Upper lobe of left lung (tissue), 6 donors: ENCODE data around the gene RRP36. TPM values are rescaled to one million over a fixed set of nuclear protein-coding genes. Genes with fewer than 3 reads are reported as not detected.
A peak's percentile ranks its signal among the peaks of the same experiment; 100 is the strongest.

Experiments used
- ATAC-seq, 2 donors: fragments of 200-7000 bp; cut with Tn5 transposase; one replicate each; pipeline ENCODE4 v1.9.1; 2022; ENCODE audit warnings: mild to moderate bottlenecking in 2 of 2, moderate library complexity in 2 of 2; ENCODE audit not compliant: low FRiP score in 2 of 2
- DNase-seq, 2 donors: peaks; one replicate each; pipeline ENCODE4 v3.0.0-alpha.2; 2019 to 2020
- H3K27ac ChIP-seq, 4 donors: fragments of 200-600 bp; sonication (generic); one replicate each; pipeline ENCODE4 v1.5.1; 2016 to 2019
- H3K27me3 ChIP-seq, 4 donors: fragments of 200-600 bp; sonication (generic); one replicate each; pipeline ENCODE4 v1.5.1; 2017 to 2019
- H3K36me3 ChIP-seq, 4 donors: fragments of 200-600 bp; sonication (generic); one replicate each; pipeline ENCODE4 v1.5.1; 2016 to 2019
- H3K4me1 ChIP-seq, 4 donors: fragments of 200-600 bp; sonication (generic); one replicate each; pipeline ENCODE4 v1.5.1; 2018 to 2019
- H3K4me3 ChIP-seq, 4 donors: fragments of 200-600 bp; sonication (generic); one replicate each; pipeline ENCODE4 v1.5.1; 2017 to 2019; ENCODE audit warnings: mild to moderate bottlenecking in 2 of 4, moderate library complexity in 1 of 4
- H3K9me3 ChIP-seq, 4 donors: fragments of 200-600 bp; sonication (generic); one replicate each; pipeline ENCODE4 v1.5.1; 2018 to 2019
- CTCF ChIP-seq, 6 experiments: fragments of 450-650 bp in 4 of 6; fragments of 200-600 bp in 2 of 6; sonication (generic) in 2 of 6; IDR thresholded peaks; one replicate each; pipeline ENCODE4 v1.5.1; 2016 to 2019; ENCODE audit warnings: antibody characterized with exemption in 6 of 6
- EP300 ChIP-seq, 4 donors: sonication (generic); formaldehyde crosslinking; IDR thresholded peaks; one replicate each; pipeline ENCODE4 v1.5.1; 2017; ENCODE audit warnings: antibody characterized with exemption in 4 of 4, control low read depth in 2 of 4
- POLR2A ChIP-seq, 4 donors: fragments of 450-650 bp; IDR thresholded peaks; one replicate each; pipeline ENCODE4 v1.5.1; 2016 to 2017; ENCODE audit warnings: antibody characterized with exemption in 4 of 4, mild to moderate bottlenecking in 2 of 4
- POLR2AphosphoS5 ChIP-seq, 2 donors: sonication (generic); formaldehyde crosslinking; IDR thresholded peaks; one replicate each; pipeline ENCODE4 v1.5.1; 2017; ENCODE audit warnings: antibody characterized with exemption in 2 of 2
- WGBS, 2 donors: methylation state at CpG; one replicate each; pipeline ENCODE4 v1.1.5; 2017 to 2018; 5-methylcytosine and 5-hydroxymethylcytosine counted together
- total RNA-seq, 6 donors: library from RNA; depleted of rRNA in 4 of 6; stranded (reverse); fragments of >200 nt in 4 of 6; gene quantifications; one replicate each; pipeline versions ENCODE4 v1.1.0 to v1.2.1, GENCODE V29; 2016 to 2021
- donor health status: DM: no; HTN: no; CAD: no; lungs with moderate emphysema.
- donor health status: DM: no; HTN: yes; CAD: no; lungs with severe emphysema.

RRP36 gene
- total RNA-seq, 6 donors from 2014 or later: 32.0 to 77.2 (median 45.9) TPM

- 80 to 93% methylated on average over 2 of the region's 2 CpGs for WGBS, 2 donors
- Histone ChIP-seq H3K4me3 (no peak overlapping the region), H3K36me3 (peaks cover 23 to 96% (median 58%) of the 10 kb centered on the region in 4 donors)
Observed at GRCh38 chr6:43034190-43034525, 12.7 kb downstream of the RRP36 start.

GRCh38 chr6:43035495-43036194 is 14.2 kb downstream of the RRP36 start:
- Histone ChIP-seq H3K36me3 (peaks cover 14 to 94% (median 51%) of the 10 kb centered on the region in 4 donors), H3K9me3 (no peaks in the 10 kb centered on the region), H3K4me3 (no peak overlapping the region), H3K4me1 (no peaks in the 10 kb centered on the region), H3K27me3 (no peaks in the 10 kb centered on the region), H3K27ac (no peak overlapping the region)
- DNase-seq (no peak), ATAC-seq (no peak)
- 80 to 91% methylated on average over 4 of the region's 4 CpGs for WGBS, 2 donors
- no peak for TF ChIP-seq POLR2A (IDR thresholded peaks at IDR 0.05)
- TF ChIP-seq POLR2AphosphoS5 (IDR thresholded peaks at IDR 0.05): no peak
- TF ChIP-seq EP300 (IDR thresholded peaks at IDR 0.05): no peak
- no peak for TF ChIP-seq CTCF (IDR thresholded peaks at IDR 0.05)

More at GRCh38 chr6:43034190-43034525, 12.7 kb downstream of the RRP36 start:
- Histone ChIP-seq H3K27me3 (no peaks in the 10 kb centered on the region), H3K27ac (no peak overlapping the region), H3K4me1 (no peaks in the 10 kb centered on the region), H3K9me3 (no peaks in the 10 kb centered on the region)
- no peak for ATAC-seq
- TF ChIP-seq EP300 (IDR thresholded peaks at IDR 0.05): no peak
- no peak for TF ChIP-seq CTCF (IDR thresholded peaks at IDR 0.05)
- no peak for TF ChIP-seq POLR2AphosphoS5 (IDR thresholded peaks at IDR 0.05)
- no peak for TF ChIP-seq POLR2A (IDR thresholded peaks at IDR 0.05)
- no peak for DNase-seq

GRCh38 chr6:43036712-43037111 is 15.3 kb downstream of the RRP36 start:
- no peaks in the 10 kb centered on the region for H3K9me3 ChIP-seq
- H3K27me3 ChIP-seq: no peaks in the 10 kb centered on the region
- TF ChIP-seq EP300 (IDR thresholded peaks at IDR 0.05) (no peak), CTCF (IDR thresholded peaks at IDR 0.05) (no peak), POLR2AphosphoS5 (IDR thresholded peaks at IDR 0.05) (no peak), POLR2A (IDR thresholded peaks at IDR 0.05) (no peak)
- peaks cover 12 to 92% (median 49%) of the 10 kb centered on the region in 4 donors for H3K36me3 ChIP-seq
- ATAC-seq: no peak
- no peak for DNase-seq
- 94 to 95% methylated on average over 9 of the region's 9 CpGs for WGBS, 2 donors
- H3K4me3 ChIP-seq: no peak overlapping the region
- H3K4me1 ChIP-seq: no peaks in the 10 kb centered on the region
- no peak overlapping the region for H3K27ac ChIP-seq

- peaks cover 12 to 88% (median 50%) of the 10 kb centered on the region in 4 donors for H3K36me3 ChIP-seq
- ATAC-seq (no peak), DNase-seq (no peak)
- H3K27me3 ChIP-seq: no peaks in the 10 kb centered on the region
- 88 to 92% methylated on average over 5 of the region's 5 CpGs for WGBS, 2 donors
- H3K4me1 ChIP-seq: no peaks in the 10 kb centered on the region
- H3K27ac ChIP-seq: no peak overlapping the region
- no peak overlapping the region for H3K4me3 ChIP-seq
- no peaks in the 10 kb centered on the region for H3K9me3 ChIP-seq
- TF ChIP-seq CTCF (IDR thresholded peaks at IDR 0.05): no peak
- TF ChIP-seq POLR2AphosphoS5 (IDR thresholded peaks at IDR 0.05): no peak
- no peak for TF ChIP-seq POLR2A (IDR thresholded peaks at IDR 0.05)
- TF ChIP-seq EP300 (IDR thresholded peaks at IDR 0.05): no peak
Observed at GRCh38 chr6:43037197-43037596, 15.8 kb downstream of the RRP36 start.

GRCh38 chr6:43037706-43038105 is 16.3 kb downstream of the RRP36 start:
- WGBS, 2 donors: 88 to 95% methylated on average over 8 to 9 of the region's 9 CpGs
- H3K4me1 ChIP-seq: no peaks in the 10 kb centered on the region
- ATAC-seq (peak in 1 of 2 donors; percentile 50), DNase-seq (no peak)
- no peak overlapping the region for H3K4me3 ChIP-seq
- H3K27ac ChIP-seq: no peak overlapping the region
- TF ChIP-seq POLR2AphosphoS5 (IDR thresholded peaks at IDR 0.05): no peak
- TF ChIP-seq POLR2A (IDR thresholded peaks at IDR 0.05): no peak
- TF ChIP-seq EP300 (IDR thresholded peaks at IDR 0.05): no peak
- TF ChIP-seq CTCF (IDR thresholded peaks at IDR 0.05): no peak
- peaks cover 12 to 87% (median 53%) of the 10 kb centered on the region in 4 donors for H3K36me3 ChIP-seq
- no peaks in the 10 kb centered on the region for H3K27me3 ChIP-seq
- no peaks in the 10 kb centered on the region for H3K9me3 ChIP-seq
